ENCODE results near the gene CWC15. TPM values are rescaled to one million over a fixed set of nuclear protein-coding genes. Genes with fewer than 3 reads are reported as not detected.
"Not testable (repeated sequence)": the region's sequence is repeated elsewhere in the genome, so short reads cannot be mapped to it uniquely, and the experiment has no call there.

CWC15 gene
- total RNA-seq: 10 to 100 TPM; 88.3 to 90.6 TPM

GRCh38 chr11:94973099-94973968, at the start of gene CWC15, which contains the start of gene KDM4D:
Gene CWC15 (minus strand): TSS chr11:94973556. CDS start chr11:94972185, 1,371 bp downstream.
Gene KDM4D (plus strand): TSS chr11:94973709. CDS start chr11:94997373, 23,664 bp downstream.
- ChIA-PET CTCF (interaction anchor here (1.6 kb wide), 1 partner anchor 94 kb away, joined by 5 read pairs; the partner anchor contains the start of gene SRSF8), POLR2A (interaction anchor here (0.6 to 1.0 kb wide), 6 partner anchors 12 to 1451 kb away, joined by 3 to 4 read pairs (median 3); no protein-coding TSS in a partner anchor)

- CTCF ChIA-PET: not testable (repeated sequence)
These were observed 48.1 kb upstream of the CWC15 start for GRCh38 chr11:95021468-95021867.

GRCh38 chr11:95016139-95016538, 42.8 kb upstream of the CWC15 start:
- ChIA-PET POLR2A (no interaction called here), CTCF (no interaction called here)

More at GRCh38 chr11:95021468-95021867, 48.1 kb upstream of the CWC15 start:
- POLR2A ChIA-PET: not testable (repeated sequence)

GRCh38 chr11:95014184-95014821, 40.9 kb upstream of the CWC15 start:
- POLR2A ChIA-PET: no interaction called here
- CTCF ChIA-PET: interaction anchor here (0.8 kb wide), 1 partner anchor 21 kb away, joined by 3 read pairs; no protein-coding TSS in a partner anchor

- ChIA-PET CTCF (no interaction called here), POLR2A (no interaction called here)
These were observed 38.0 kb upstream of the CWC15 start for GRCh38 chr11:95011376-95011775.

GRCh38 chr11:95005642-95006041, 32.3 kb upstream of the CWC15 start:
- ChIA-PET POLR2A (no interaction called here), CTCF (no interaction called here)

GRCh38 chr11:95003716-95004115, 30.4 kb upstream of the CWC15 start:
- POLR2A ChIA-PET: no interaction called here
- CTCF ChIA-PET: no interaction called here

- ChIA-PET CTCF (no interaction called here), POLR2A (no interaction called here)
These were observed 24.9 kb upstream of the CWC15 start for GRCh38 chr11:94998285-94998684.

GRCh38 chr11:94997437-94997836, 24.1 kb upstream of the CWC15 start:
- ChIA-PET POLR2A (no interaction called here), CTCF (no interaction called here)

- ChIA-PET CTCF (interaction anchor here (1.1 kb wide), 1 partner anchor 21 kb away, joined by 3 read pairs; no protein-coding TSS in a partner anchor), POLR2A (no interaction called here)
These were observed 20.1 kb upstream of the CWC15 start for GRCh38 chr11:94993400-94993943.

GRCh38 chr11:94988748-94989147, 15.4 kb upstream of the CWC15 start:
- CTCF ChIA-PET: no interaction called here
- POLR2A ChIA-PET: no interaction called here

GRCh38 chr11:94987378-94987777, 14.0 kb upstream of the CWC15 start:
- POLR2A ChIA-PET: no interaction called here
- CTCF ChIA-PET: no interaction called here

GRCh38 chr11:94975599-94975998, 2.2 kb upstream of the CWC15 start:
- ChIA-PET POLR2A (interaction anchor here (0.6 kb wide), 1 partner anchor 12 kb away, joined by 6 read pairs; no protein-coding TSS in a partner anchor), CTCF (interaction anchor here (1.0 kb wide), 1 partner anchor 165 kb away, joined by 3 read pairs; no protein-coding TSS in a partner anchor)

- ChIA-PET POLR2A (interaction anchor here (0.6 to 1.0 kb wide), 4 partner anchors 43 to 815 kb away, joined by 3 to 4 read pairs (median 3); no protein-coding TSS in a partner anchor), CTCF (interaction anchor here (1.6 kb wide), 1 partner anchor 93 kb away, joined by 5 read pairs; the partner anchor contains the start of gene SRSF8)
These were observed 822 bp upstream of the CWC15 start for GRCh38 chr11:94974178-94974577.

- ChIA-PET CTCF (interaction anchor here (1.6 kb wide), 1 partner anchor 94 kb away, joined by 5 read pairs; the partner anchor contains the start of gene SRSF8), POLR2A (interaction anchor here (0.6 kb wide), 2 partner anchors 11 to 1452 kb away, joined by 3 to 4 read pairs; no protein-coding TSS in a partner anchor)
These were observed 657 bp downstream of the CWC15 start for GRCh38 chr11:94972700-94973098.

- ChIA-PET POLR2A (no interaction called here), CTCF (interaction anchor here (0.6 to 1.4 kb wide), 2 partner anchors 60 to 71 kb away, joined by 3 read pairs; no protein-coding TSS in a partner anchor)
These were observed 4.9 kb downstream of the CWC15 start for GRCh38 chr11:94968334-94968958.

- POLR2A ChIA-PET: no interaction called here
- CTCF ChIA-PET: no interaction called here
These were observed 8.4 kb downstream of the CWC15 start for GRCh38 chr11:94964934-94965333.

GRCh38 chr11:94961255-94961654, 12.1 kb downstream of the CWC15 start:
- POLR2A ChIA-PET: interaction anchor here (0.7 kb wide), 1 partner anchor 12 kb away, joined by 3 read pairs; no protein-coding TSS in a partner anchor

GRCh38 chr11:94960488-94960887, 12.9 kb downstream of the CWC15 start:
- POLR2A ChIA-PET: no interaction called here
- CTCF ChIA-PET: interaction anchor here (0.6 kb wide), 1 partner anchor 56 kb away, joined by 3 read pairs; no protein-coding TSS in a partner anchor

More at GRCh38 chr11:94961255-94961654, 12.1 kb downstream of the CWC15 start:
- CTCF ChIA-PET: interaction anchor here (0.6 kb wide), 1 partner anchor 106 kb away, joined by 7 read pairs; no protein-coding TSS in a partner anchor

All from activated CD8-positive, alpha-beta memory T cell treated with anti-CD3 and anti-CD28 coated beads for 36 hours (primary cell).